GM23338 (cell line): ENCODE results near the gene NOP16. TPM values are rescaled to one million over a fixed set of nuclear protein-coding genes. Genes with fewer than 3 reads are reported as not detected.

Source experiments
- ATAC-seq: fragments of 200-7000 bp; cut with Tn5 transposase; 3 replicates; pipeline ENCODE4 v1.9.1; 2020
- DNase-seq: peaks from one replicate; pipeline ENCODE4 v3.0.0-alpha.2; 2015; ENCODE audit warnings: low spot score
- H2AFZ ChIP-seq: fragments of 200-600 bp; sonication (generic); 2 replicates; pipeline ENCODE4 v1.8.0; 2016; ENCODE audit warnings: antibody characterized with exemption, mild to moderate bottlenecking, moderate library complexity
- H3F3A ChIP-seq: fragments of 200-600 bp; sonication (generic); replicated peaks from 2 replicates; pipeline ENCODE4 v1.8.0; 2017; ENCODE audit warnings: antibody characterized with exemption, mixed run types, low read depth
- H3K27ac ChIP-seq: fragments of 200-600 bp; sonication (generic); 2 replicates; pipeline ENCODE4 v1.6.1; 2016; ENCODE audit warnings: low read depth
- H3K27me3 ChIP-seq: fragments of 200-600 bp; sonication (generic); 2 replicates; pipeline ENCODE4 v1.8.0; 2016; ENCODE audit warnings: mild to moderate bottlenecking, mixed run types, moderate library complexity; ENCODE audit not compliant: insufficient read depth
- H3K36me3 ChIP-seq: fragments of 200-600 bp; sonication (generic); 2 replicates; pipeline ENCODE4 v1.8.0; 2016; ENCODE audit warnings: mild to moderate bottlenecking; ENCODE audit not compliant: insufficient read depth
- H3K4me1 ChIP-seq: fragments of 200-600 bp; sonication (generic); 2 replicates; pipeline ENCODE4 v1.8.0; 2016; ENCODE audit warnings: mild to moderate bottlenecking, moderate library complexity; ENCODE audit not compliant: insufficient read depth
- H3K4me2 ChIP-seq: fragments of 200-600 bp; sonication (generic); 2 replicates; pipeline ENCODE4 v1.7.1; 2017; ENCODE audit warnings: mixed run types
- H3K4me3 ChIP-seq: fragments of 200-600 bp; sonication (generic); 2 replicates; pipeline ENCODE4 v1.6.1; 2016; ENCODE audit warnings: mixed run types
- H3K79me2 ChIP-seq: fragments of 200-600 bp; sonication (generic); replicated peaks from 2 replicates; pipeline ENCODE4 v1.8.0; 2017; ENCODE audit warnings: mild to moderate bottlenecking; ENCODE audit not compliant: insufficient read depth
- H3K9me2 ChIP-seq: fragments of 200-600 bp; sonication (generic); 2 replicates; pipeline ENCODE4 v1.8.0; 2017; ENCODE audit not compliant: insufficient read depth
- H4K20me1 ChIP-seq: fragments of 200-600 bp; sonication (generic); replicated peaks from 2 replicates; pipeline ENCODE4 v1.8.0; 2017; ENCODE audit warnings: mild to moderate bottlenecking; ENCODE audit not compliant: insufficient read depth
- H3K27ac Mint-ChIP-seq: 2 replicates; pipeline ENCODE4 v1.8.0; 2020; ENCODE audit warnings: inconsistent platforms, mild to moderate bottlenecking, moderate library complexity, mixed read lengths
- H3K27me3 Mint-ChIP-seq: 3 replicates; pipeline ENCODE4 v1.8.0; 2022; ENCODE audit warnings: low read depth, mild to moderate bottlenecking, moderate library complexity, mixed read lengths, inconsistent platforms; ENCODE audit not compliant: insufficient read depth, poor library complexity
- H3K36me3 Mint-ChIP-seq: 3 replicates; pipeline ENCODE4 v1.8.0; 2021; ENCODE audit warnings: low read depth, mild to moderate bottlenecking, inconsistent platforms, moderate library complexity, mixed read lengths
- H3K4me1 Mint-ChIP-seq: 3 replicates; pipeline ENCODE4 v1.8.0; 2020; ENCODE audit warnings: mild to moderate bottlenecking, inconsistent platforms, mixed read lengths
- H3K4me3 Mint-ChIP-seq: 3 replicates; pipeline ENCODE4 v1.8.0; 2021; ENCODE audit warnings: moderate library complexity, mild to moderate bottlenecking, inconsistent platforms, mixed read lengths
- H3K9me3 Mint-ChIP-seq: 3 replicates; pipeline ENCODE4 v1.8.0; 2020; ENCODE audit warnings: moderate library complexity, mild to moderate bottlenecking, inconsistent platforms, mixed read lengths
- CREB1 ChIP-seq: fragments of 250-450 bp; sonication (Bioruptor Pico); IDR thresholded peaks from 2 replicates; pipeline ENCODE4 v1.5.0; 2020; ENCODE audit warnings: low read depth, mild to moderate bottlenecking, moderate library complexity
- CTCF ChIP-seq, 2 experiments: fragments of 200-600 bp in 1 of 2; sonication (generic) in 1 of 2; conservative IDR thresholded peaks; 2 replicates each; pipeline versions ENCODE4 v1.5.1 to v1.6.1; 2016 to 2017; ENCODE audit warnings: antibody characterized with exemption in 2 of 2, low read depth in 2 of 2, mild to moderate bottlenecking in 2 of 2, moderate library complexity in 1 of 2
- EZH2 ChIP-seq: fragments of 200-600 bp; sonication (generic); IDR thresholded peaks from one replicate; pipeline ENCODE4 v1.8.0; 2017; ENCODE audit warnings: antibody characterized with exemption, mild to moderate bottlenecking, low read depth; ENCODE audit not compliant: unreplicated experiment
- JUNB ChIP-seq: IDR thresholded peaks from one replicate; pipeline ENCODE4 v1.6.1; 2016; ENCODE audit warnings: antibody characterized with exemption; ENCODE audit not compliant: unreplicated experiment
- STAT1 ChIP-seq: IDR thresholded peaks from one replicate; pipeline ENCODE4 v1.6.1; 2016; ENCODE audit warnings: antibody characterized with exemption; ENCODE audit not compliant: unreplicated experiment
- ZNF114 ChIP-seq: fragments of 250-450 bp; sonication (Bioruptor Pico); IDR thresholded peaks from 2 replicates; pipeline ENCODE4 v1.5.0; 2020; ENCODE audit warnings: mild to moderate bottlenecking, moderate library complexity
- ZNF462 ChIP-seq: fragments of 250-450 bp; sonication (Bioruptor Pico); IDR thresholded peaks from 2 replicates; pipeline ENCODE4 v1.5.0; 2020; ENCODE audit warnings: mild to moderate bottlenecking, moderate library complexity
- polyA plus RNA-seq: library from polyadenylated mRNA; unstranded; fragments of >200 nt; fragmentation: Nextera tagmentation; extraction: Ambion mirVana; gene quantifications from 2 replicates; pipeline ENCODE4 v1.2.1, GENCODE V29; 2016
- total RNA-seq: library from RNA; depleted of rRNA; stranded (reverse); fragments of >200 nt; shearing (Covaris generic); gene quantifications from 2 replicates; pipeline ENCODE4 v1.2.3, GENCODE V29; 2014

Gene NOP16
- total and polyA plus RNA-seq, 2 experiments from 2014 or later = 43.4 to 181 TPM

GRCh38 chr5:176406436-176407052, 18.1 kb upstream of the NOP16 start (continued):
- TF ChIP-seq ZNF462 (CRISPR knock-in tag) = no peak
- TF ChIP-seq ZNF114 (CRISPR knock-in tag) = no peak
- no peak for TF ChIP-seq EZH2
- TF ChIP-seq CREB1 (CRISPR knock-in tag) = no peak
- TF ChIP-seq JUNB = no peak

- no peak overlapping the region for H3K4me3 ChIP-seq
- H3K36me3 Mint-ChIP-seq = no peaks in the 10 kb centered on the region; the same call in 2 of the 3 replicates
- peak; percentile 86 for DNase-seq
- no peaks in the 10 kb centered on the region; the same call in 1 of the 2 replicates for H4K20me1 ChIP-seq
- no peaks in the 10 kb centered on the region for H3F3A ChIP-seq
- H3K27ac ChIP-seq = 0 out of 2 replicates have a peak overlapping the region, but pooled peaks have one; percentile 50
- ATAC-seq = peak; percentile 95
- no peaks in the 10 kb centered on the region for H3K9me2 ChIP-seq
- H3K27me3 Mint-ChIP-seq = peaks cover 3% of the 10 kb centered on the region
- no peaks in the 10 kb centered on the region for H3K4me1 ChIP-seq
- H3K4me2 ChIP-seq = no peak overlapping the region
- no peaks in the 10 kb centered on the region for H3K27me3 ChIP-seq
- no peak overlapping the region for H3K4me3 Mint-ChIP-seq
- H3K9me3 Mint-ChIP-seq = no peaks in the 10 kb centered on the region
- no peak overlapping the region for H2AFZ ChIP-seq
- peak overlapping the region; percentile 52 for H3K27ac Mint-ChIP-seq
- H3K36me3 ChIP-seq = no peaks in the 10 kb centered on the region
- H3K4me1 Mint-ChIP-seq = peaks cover 16% of the 10 kb centered on the region
- no peaks in the 10 kb centered on the region for H3K79me2 ChIP-seq
- TF ChIP-seq CTCF (conservative IDR thresholded peaks at IDR 0.05; ENCODE audit: low read depth in 2 of 2) (peak; percentile 56 to 84), CREB1 (CRISPR knock-in tag) (peak; percentile 8; the same call in 1 of the 2 replicates), JUNB (no peak), STAT1 (no peak)
Measured at GRCh38 chr5:176405656-176406435, 17.4 kb upstream of the NOP16 start.
